Smooth muscle cell (in vitro differentiated cells): Measurements from ENCODE around the gene CTSG. TPM values are rescaled to one million over a fixed set of nuclear protein-coding genes. Genes with fewer than 3 reads are reported as not detected.
"Not testable (repeated sequence)": the region's sequence is repeated elsewhere in the genome, so short reads cannot be mapped to it uniquely, and the experiment has no call there.

Experiments used
- DNase-seq: peaks from one replicate; lab custom pipeline; 2025; ENCODE audit not compliant: unreplicated experiment; lab: John Stamatoyannopoulos, UW
- H2AFZ ChIP-seq: fragments of 200-600 bp; sonication (generic); 2 replicates; pipeline ENCODE4 v1.6.0; 2016; ENCODE audit warnings: antibody characterized with exemption, low read depth, mild to moderate bottlenecking
- H3F3A ChIP-seq: fragments of 200-600 bp; sonication (generic); 2 replicates; pipeline ENCODE4 v1.6.0; 2017; ENCODE audit warnings: antibody characterized with exemption, low read depth
- H3K27ac ChIP-seq: fragments of 200-600 bp; sonication (generic); 2 replicates; pipeline ENCODE4 v1.5.1; 2016; ENCODE audit warnings: low read depth, mild to moderate bottlenecking
- H3K27me3 ChIP-seq: fragments of 200-600 bp; sonication (generic); 2 replicates; pipeline ENCODE4 v1.6.1; 2016; ENCODE audit warnings: low read depth, mild to moderate bottlenecking
- H3K36me3 ChIP-seq: fragments of 200-600 bp; sonication (generic); 2 replicates; pipeline ENCODE4 v1.5.1; 2016; ENCODE audit warnings: low read depth
- H3K4me1 ChIP-seq: fragments of 200-600 bp; sonication (generic); 2 replicates; pipeline ENCODE4 v1.5.1; 2016; ENCODE audit warnings: low read depth
- H3K4me2 ChIP-seq: fragments of 200-600 bp; sonication (generic); 2 replicates; pipeline ENCODE4 v1.6.0; 2016; ENCODE audit warnings: mild to moderate bottlenecking
- H3K4me3 ChIP-seq: fragments of 200-600 bp; sonication (generic); 2 replicates; pipeline ENCODE4 v1.5.1; 2016; ENCODE audit warnings: mild to moderate bottlenecking
- H3K79me2 ChIP-seq: fragments of 200-600 bp; sonication (generic); 2 replicates; pipeline ENCODE4 v1.6.0; 2016; ENCODE audit warnings: low read depth, mild to moderate bottlenecking
- H3K9ac ChIP-seq: fragments of 200-600 bp; sonication (generic); 2 replicates; pipeline ENCODE4 v1.6.0; 2016; ENCODE audit warnings: low read depth
- H3K9me3 ChIP-seq: fragments of 200-600 bp; sonication (generic); replicated peaks from 2 replicates; pipeline ENCODE4 v1.5.1; 2016; ENCODE audit warnings: low read depth
- H4K20me1 ChIP-seq: fragments of 200-600 bp; sonication (generic); 2 replicates; pipeline ENCODE4 v1.6.0; 2016; ENCODE audit warnings: low read depth
- CTCF ChIP-seq: fragments of 200-600 bp; sonication (generic); IDR thresholded peaks from 2 replicates; pipeline ENCODE4 v1.5.1; 2017; ENCODE audit warnings: borderline replicate concordance, mild to moderate bottlenecking, antibody characterized with exemption; ENCODE audit not compliant: insufficient read depth, poor library complexity, severe bottlenecking
- WGBS: methylation state at CpG from one replicate; pipeline ENCODE4 v1.1.7; 2016; ENCODE audit warnings: low lambda C conversion rate; 5-methylcytosine and 5-hydroxymethylcytosine counted together
- polyA plus RNA-seq: library from polyadenylated mRNA; unstranded; fragments of >200 nt; fragmentation: Nextera tagmentation; extraction: Ambion mirVana; gene quantifications from 2 replicates; pipeline ENCODE4 v1.2.1, GENCODE V29; 2016
- total RNA-seq: library from RNA; depleted of rRNA; stranded (reverse); fragments of >200 nt; gene quantifications from 2 replicates; pipeline ENCODE4 v1.2.3, GENCODE V29; 2014

CTSG gene
- total and polyA plus RNA-seq, 2 experiments from 2014 or later, result not detected

- Histone ChIP-seq H3K9ac (no peak overlapping the region), H2AFZ (no peak overlapping the region), H3F3A (no peaks in the 10 kb centered on the region), H4K20me1 (no peaks in the 10 kb centered on the region), H3K4me1 (no peaks in the 10 kb centered on the region), H3K27ac (no peak overlapping the region), H3K4me2 (no peak overlapping the region), H3K36me3 (no peaks in the 10 kb centered on the region), H3K27me3 (no peaks in the 10 kb centered on the region), H3K79me2 (no peaks in the 10 kb centered on the region), H3K4me3 (no peak overlapping the region), H3K9me3 (no peaks in the 10 kb centered on the region)
- no peak for DNase-seq
- TF ChIP-seq CTCF, result no peak
- 38% methylated on average over 1 of the region's 1 CpG for WGBS
These were observed 40.3 kb downstream of the CTSG start for GRCh38 chr14:24535737-24536136.

GRCh38 chr14:24534286-24534685, 41.8 kb downstream of the CTSG start:
- Histone ChIP-seq H4K20me1 (no peaks in the 10 kb centered on the region), H3K27me3 (no peaks in the 10 kb centered on the region), H3F3A (no peaks in the 10 kb centered on the region), H3K4me3 (no peak overlapping the region), H3K9ac (no peak overlapping the region), H3K79me2 (no peaks in the 10 kb centered on the region), H3K27ac (no peak overlapping the region), H3K9me3 (no peaks in the 10 kb centered on the region), H2AFZ (no peak overlapping the region), H3K4me2 (no peak overlapping the region), H3K4me1 (no peaks in the 10 kb centered on the region), H3K36me3 (no peaks in the 10 kb centered on the region)
- WGBS, result 80% methylated on average over 3 of the region's 3 CpGs
- no peak for DNase-seq
- TF ChIP-seq CTCF, result no peak

GRCh38 chr14:24525877-24526620, 50.0 kb downstream of the CTSG start:
- H3K27me3 ChIP-seq, H3F3A ChIP-seq, H2AFZ ChIP-seq, H3K4me2 ChIP-seq, DNase-seq, H3K9me3 ChIP-seq, H3K36me3 ChIP-seq, H3K9ac ChIP-seq, H3K4me3 ChIP-seq, H3K27ac ChIP-seq, H4K20me1 ChIP-seq, H3K79me2 ChIP-seq, H3K4me1 ChIP-seq: not testable (repeated sequence)
- 55% methylated on average over 15 of the region's 15 CpGs for WGBS

Other genes starting within 250 kb of the CTSG start
- 0.13 and 0.45 TPM in 2 replicates for gene ADCY4, start 241.2 kb downstream of the CTSG start, total RNA-seq
- gene ADCY4, start 241.2 kb downstream of the CTSG start, polyA plus RNA-seq, result 0.66 TPM in 1 of 2 replicates, not detected in the other
- gene RIPK3, start 236.3 kb downstream of the CTSG start, total RNA-seq, result 1.3 and 1.6 TPM in 2 replicates
- 1.2 TPM in 1 of 2 replicates, not detected in the other for gene RIPK3, start 236.3 kb downstream of the CTSG start, polyA plus RNA-seq
- gene NFATC4, start 208.1 kb downstream of the CTSG start, total RNA-seq, result 40.1 and 44.6 TPM in 2 replicates
- gene NFATC4, start 208.1 kb downstream of the CTSG start, polyA plus RNA-seq, result 84.7 and 93.3 TPM in 2 replicates
- gene NYNRIN, start 177.2 kb downstream of the CTSG start, total RNA-seq, result 38.0 and 41.1 TPM in 2 replicates
- gene NYNRIN, start 177.2 kb downstream of the CTSG start, polyA plus RNA-seq, result 29.5 and 30.3 TPM in 2 replicates
- gene CBLN3, start 146.6 kb downstream of the CTSG start, total RNA-seq, result 1.1 and 3.0 TPM in 2 replicates
- gene CBLN3, start 146.6 kb downstream of the CTSG start, polyA plus RNA-seq, result 1.6 and 2.5 TPM in 2 replicates
- gene KHNYN, start 146.3 kb downstream of the CTSG start, total RNA-seq, result 43.1 and 55.7 TPM in 2 replicates
- 28.2 and 34.8 TPM in 2 replicates for gene KHNYN, start 146.3 kb downstream of the CTSG start, polyA plus RNA-seq
- gene SDR39U1, start 133.5 kb downstream of the CTSG start, total RNA-seq, result 20.9 and 21.6 TPM in 2 replicates
- gene SDR39U1, start 133.5 kb downstream of the CTSG start, polyA plus RNA-seq, result 62.6 and 78.8 TPM in 2 replicates
- gene CMA1, start 68.0 kb downstream of the CTSG start, total RNA-seq, result not detected in 2 replicates
- gene CMA1, start 68.0 kb downstream of the CTSG start, polyA plus RNA-seq, result not detected in 2 replicates
- not detected in 2 replicates for gene GZMH, start 33.4 kb upstream of the CTSG start, total RNA-seq
- not detected in 2 replicates for gene GZMH, start 33.4 kb upstream of the CTSG start, polyA plus RNA-seq
- not detected in 2 replicates for gene GZMB, start 57.9 kb upstream of the CTSG start, total RNA-seq
- not detected in 2 replicates for gene GZMB, start 57.9 kb upstream of the CTSG start, polyA plus RNA-seq